HG02840 (cell line): ENCODE results near the gene TAMM41.
A peak's percentile ranks its signal among the peaks of the same experiment; 100 is the strongest.
"Not testable (repeated sequence)": the region's sequence is repeated elsewhere in the genome, so short reads cannot be mapped to it uniquely, and the experiment has no call there.

Source experiments
- ATAC-seq: cut with Tn5 transposase; IDR thresholded peaks from one replicate; pipeline ENCODE4 v1.9.1; 2021; ENCODE audit warnings: mild to moderate bottlenecking, moderate library complexity, moderate number of reproducible peaks; ENCODE audit not compliant: unreplicated experiment, low FRiP score

TAMM41 gene

GRCh38 chr3:11846281-11847266, at the start of gene TAMM41:
TSS of gene TAMM41 (minus strand) at chr3:11846885. CDS start at chr3:11846636, 249 bp downstream.
- ATAC-seq = peak; percentile 98

- ATAC-seq = no peak
Observed at GRCh38 chr3:11878837-11879236, 32.2 kb upstream of the TAMM41 start.

- ATAC-seq = not testable (repeated sequence)
Observed at GRCh38 chr3:11874707-11875106, 28.0 kb upstream of the TAMM41 start.

- not testable (repeated sequence) for ATAC-seq
Observed at GRCh38 chr3:11863739-11864138, 17.1 kb upstream of the TAMM41 start.

- not testable (repeated sequence) for ATAC-seq
Observed at GRCh38 chr3:11862584-11862983, 15.9 kb upstream of the TAMM41 start.

- ATAC-seq = not testable (repeated sequence)
Observed at GRCh38 chr3:11862145-11862544, 15.5 kb upstream of the TAMM41 start.

- ATAC-seq = not testable (repeated sequence)
Observed at GRCh38 chr3:11860213-11860612, 13.5 kb upstream of the TAMM41 start.

GRCh38 chr3:11853450-11853849, 6.8 kb upstream of the TAMM41 start:
- ATAC-seq = no peak

GRCh38 chr3:11850003-11850402, 3.3 kb upstream of the TAMM41 start:
- ATAC-seq = no peak

GRCh38 chr3:11847607-11848006, 922 bp upstream of the TAMM41 start:
- no peak for ATAC-seq

GRCh38 chr3:11845651-11846050, 1.0 kb downstream of the TAMM41 start:
- no peak for ATAC-seq

GRCh38 chr3:11844891-11845290, 1.8 kb downstream of the TAMM41 start:
- no peak for ATAC-seq

GRCh38 chr3:11835028-11835639, 11.6 kb downstream of the TAMM41 start:
- ATAC-seq = no peak

- no peak for ATAC-seq
Observed at GRCh38 chr3:11832981-11833905, 13.4 kb downstream of the TAMM41 start.

- ATAC-seq = no peak
Observed at GRCh38 chr3:11829416-11829815, 17.3 kb downstream of the TAMM41 start.

- no peak for ATAC-seq
Observed at GRCh38 chr3:11826628-11827265, 19.9 kb downstream of the TAMM41 start.

GRCh38 chr3:11825301-11825700, 21.4 kb downstream of the TAMM41 start:
- no peak for ATAC-seq

- no peak for ATAC-seq
Observed at GRCh38 chr3:11820531-11821041, 26.1 kb downstream of the TAMM41 start.

- no peak for ATAC-seq
Observed at GRCh38 chr3:11819146-11819689, 27.5 kb downstream of the TAMM41 start.
